GM19023 (cell line): Measurements from ENCODE around the gene JAKMIP3.

Experiments used
- ATAC-seq: cut with Tn5 transposase; IDR thresholded peaks from one replicate; pipeline ENCODE4 v1.9.1; 2021; ENCODE audit warnings: mild to moderate bottlenecking, moderate library complexity; ENCODE audit not compliant: unreplicated experiment

Gene JAKMIP3

DNA sequence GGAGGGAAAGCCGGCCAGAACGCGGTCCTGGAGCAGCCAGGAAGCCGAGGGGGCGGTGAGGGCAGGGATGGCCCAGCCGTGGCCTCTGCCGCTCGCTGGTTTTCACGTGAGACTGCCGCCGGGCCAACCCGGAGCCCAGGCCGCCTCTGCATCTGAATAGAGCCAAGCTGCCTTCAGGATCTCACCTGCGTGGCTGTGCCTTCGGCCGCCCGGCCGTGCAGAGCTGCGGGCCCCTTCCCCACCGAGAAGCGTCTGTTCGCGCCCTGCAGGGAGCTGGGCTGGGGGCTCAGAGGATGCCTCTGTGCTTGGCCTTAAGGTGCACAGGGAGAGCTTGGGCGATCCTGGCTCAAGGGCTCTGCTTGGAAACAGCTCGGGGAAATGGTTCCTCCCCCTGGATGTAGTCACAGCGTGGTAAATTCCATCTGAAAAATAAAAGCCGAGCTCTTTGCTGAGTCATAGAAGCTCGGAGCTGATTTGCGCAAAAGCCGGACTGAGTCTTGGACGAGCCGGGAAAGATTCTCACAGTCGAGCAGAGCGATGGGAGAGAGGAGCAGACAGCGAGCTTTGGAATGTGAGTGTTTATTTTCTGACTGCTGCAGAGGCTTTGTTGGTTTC, at the start of gene JAKMIP3:
JAKMIP3 (plus strand) TSS at position 456 of the 615 bp plus-strand sequence. CDS start 38,863 bp downstream, outside the sequence.
- no peak for ATAC-seq

DNA sequence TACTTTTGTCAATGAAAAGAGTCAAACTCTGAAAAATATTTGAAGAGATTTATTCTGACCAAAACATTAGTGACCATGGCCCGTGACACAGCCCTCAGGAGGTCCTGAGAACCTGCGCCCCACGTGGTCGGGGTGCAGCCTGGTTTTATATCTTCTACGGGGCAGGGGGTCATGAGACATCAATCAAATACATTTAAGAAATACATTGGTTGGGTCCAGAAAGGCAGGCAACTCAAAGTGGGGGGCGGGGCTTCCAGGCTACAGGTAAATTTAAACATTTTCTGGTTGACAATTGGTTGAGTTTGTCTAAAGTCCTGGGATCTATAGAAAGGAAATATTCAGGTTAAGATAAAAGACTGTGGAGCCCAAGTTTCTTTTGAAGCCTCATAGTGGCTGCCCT, 49.2 kb upstream of the JAKMIP3 start:
- no peak for ATAC-seq

DNA sequence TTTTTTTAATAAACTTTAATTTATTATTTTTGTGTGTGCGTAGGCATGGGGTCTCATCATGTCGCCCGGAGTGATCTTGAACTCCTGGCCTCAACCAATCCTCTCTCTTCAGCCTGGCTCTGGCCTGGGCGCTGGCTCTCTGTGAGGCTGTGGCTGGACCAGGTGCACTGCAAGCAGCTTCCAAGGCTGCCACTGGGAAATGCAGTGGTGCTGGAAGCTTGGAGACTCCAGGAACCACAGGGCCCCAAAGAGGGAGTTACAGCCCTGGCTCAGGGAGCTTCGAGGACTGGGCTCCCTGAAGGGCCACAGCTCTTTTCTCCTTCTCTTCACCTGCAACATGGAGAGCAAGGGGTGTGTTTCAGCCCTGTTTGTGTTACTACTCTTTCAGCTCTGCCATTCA, 47.3 kb upstream of the JAKMIP3 start:
- ATAC-seq: no peak

DNA sequence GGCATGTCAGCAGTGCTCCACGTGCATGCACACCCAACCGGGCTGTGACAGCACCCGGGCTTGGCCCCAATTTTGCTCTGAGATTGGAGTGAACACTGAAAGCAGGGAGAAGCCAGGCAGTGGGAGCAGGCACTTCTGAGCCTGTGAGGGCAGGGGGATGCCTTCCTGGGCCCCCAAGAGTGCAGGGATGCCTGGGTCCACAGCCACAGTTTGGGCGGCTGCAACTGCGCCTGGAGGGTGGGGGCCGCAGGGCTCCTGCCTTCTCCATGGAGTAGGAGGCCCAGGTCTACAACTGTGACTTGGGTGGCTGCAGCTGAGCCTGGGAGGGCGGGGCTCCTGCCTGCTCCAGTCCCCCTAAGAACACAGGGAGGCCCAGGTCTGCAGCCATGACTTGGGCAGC, 46.4 kb upstream of the JAKMIP3 start:
- no peak for ATAC-seq

DNA sequence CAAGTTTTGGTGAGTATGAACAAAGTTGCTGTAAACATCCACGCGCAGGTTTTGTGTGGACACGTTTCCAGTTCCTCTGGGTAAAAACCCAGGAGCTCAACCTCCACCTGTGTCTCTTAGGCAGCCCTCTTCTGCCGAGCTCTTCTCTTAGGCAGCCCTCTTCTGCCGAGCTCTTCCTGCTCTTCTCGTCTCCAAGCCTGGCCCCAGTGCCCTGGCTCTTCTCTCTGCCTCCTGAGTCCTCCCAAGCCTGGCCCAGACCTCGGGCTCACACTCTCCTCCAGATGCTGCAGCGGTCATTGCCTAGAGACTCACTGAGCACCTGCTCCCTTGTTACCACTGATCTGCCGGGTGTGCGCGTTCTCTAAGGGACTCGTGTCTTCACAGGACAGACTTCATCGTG, 45.3 kb upstream of the JAKMIP3 start:
- no peak for ATAC-seq

DNA sequence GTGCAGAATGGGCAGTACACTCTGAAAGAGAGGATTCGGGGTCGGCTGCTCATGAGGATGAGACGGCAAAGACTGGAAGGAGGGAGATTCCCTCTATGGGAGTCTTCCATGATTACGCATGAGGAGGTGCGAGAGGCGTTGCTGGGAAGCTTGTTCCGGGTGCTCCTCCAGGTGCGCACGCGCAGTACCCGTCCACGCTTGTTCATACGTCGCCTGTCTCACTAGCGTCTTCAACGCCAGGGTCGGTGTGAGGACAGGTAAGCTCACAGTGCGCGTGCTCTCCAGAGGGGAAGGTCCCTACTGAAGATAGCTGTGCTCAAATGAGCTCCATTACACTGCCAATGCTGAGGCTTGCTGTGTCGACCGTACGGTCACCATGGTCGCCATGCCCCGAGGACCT, 44.7 kb upstream of the JAKMIP3 start:
- no peak for ATAC-seq

DNA sequence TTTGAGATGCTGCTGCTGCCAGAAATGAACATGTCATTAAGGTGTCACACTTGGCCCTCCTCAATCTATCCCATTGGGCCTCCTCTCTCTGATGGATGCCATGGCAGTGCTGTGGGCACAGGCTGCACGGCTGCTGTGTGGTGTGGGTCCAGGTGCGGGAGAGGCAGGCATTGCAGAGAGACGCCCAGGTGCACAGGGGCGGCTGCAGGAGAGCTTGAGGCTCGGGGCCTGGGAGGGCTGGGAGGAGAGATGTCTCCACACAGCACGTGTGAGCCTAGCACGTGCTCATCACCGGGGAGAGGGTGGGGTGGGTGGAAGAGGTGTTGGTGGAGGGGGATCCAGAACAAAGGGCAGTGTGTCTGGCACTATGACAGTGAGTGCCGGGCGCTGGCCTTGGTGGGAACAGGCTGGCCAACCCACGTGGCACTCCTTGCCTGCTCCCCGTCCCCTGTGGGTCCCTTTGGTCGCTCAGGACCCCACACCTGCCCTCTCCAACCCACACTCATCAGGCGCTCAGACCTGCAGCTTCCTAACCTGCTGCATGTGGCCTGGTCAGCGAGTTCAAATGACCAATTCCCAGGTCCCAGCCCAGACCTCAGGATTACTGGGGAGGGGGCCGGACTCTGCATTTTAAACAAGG, 44.1 kb upstream of the JAKMIP3 start:
- ATAC-seq: no peak

DNA sequence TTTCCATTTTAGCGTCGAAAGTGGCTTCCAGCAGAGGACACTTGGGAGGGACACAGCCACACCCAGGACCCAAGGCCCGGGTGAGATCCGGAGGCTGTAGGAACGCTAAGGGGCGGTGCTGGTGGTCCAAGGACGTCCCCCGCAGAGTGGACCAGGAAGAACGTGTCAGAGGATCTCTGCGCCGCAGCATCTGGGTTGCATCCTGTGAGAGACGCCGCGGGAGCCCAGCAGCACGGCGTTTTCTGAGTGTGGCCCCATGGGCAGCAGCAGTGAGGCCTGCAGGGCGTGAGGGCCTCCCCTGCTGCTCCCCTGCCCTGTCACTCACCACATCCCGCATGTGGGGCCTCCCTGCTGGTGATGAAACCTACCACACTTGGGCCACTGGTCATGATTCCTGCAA, 43.5 kb upstream of the JAKMIP3 start:
- ATAC-seq: no peak

DNA sequence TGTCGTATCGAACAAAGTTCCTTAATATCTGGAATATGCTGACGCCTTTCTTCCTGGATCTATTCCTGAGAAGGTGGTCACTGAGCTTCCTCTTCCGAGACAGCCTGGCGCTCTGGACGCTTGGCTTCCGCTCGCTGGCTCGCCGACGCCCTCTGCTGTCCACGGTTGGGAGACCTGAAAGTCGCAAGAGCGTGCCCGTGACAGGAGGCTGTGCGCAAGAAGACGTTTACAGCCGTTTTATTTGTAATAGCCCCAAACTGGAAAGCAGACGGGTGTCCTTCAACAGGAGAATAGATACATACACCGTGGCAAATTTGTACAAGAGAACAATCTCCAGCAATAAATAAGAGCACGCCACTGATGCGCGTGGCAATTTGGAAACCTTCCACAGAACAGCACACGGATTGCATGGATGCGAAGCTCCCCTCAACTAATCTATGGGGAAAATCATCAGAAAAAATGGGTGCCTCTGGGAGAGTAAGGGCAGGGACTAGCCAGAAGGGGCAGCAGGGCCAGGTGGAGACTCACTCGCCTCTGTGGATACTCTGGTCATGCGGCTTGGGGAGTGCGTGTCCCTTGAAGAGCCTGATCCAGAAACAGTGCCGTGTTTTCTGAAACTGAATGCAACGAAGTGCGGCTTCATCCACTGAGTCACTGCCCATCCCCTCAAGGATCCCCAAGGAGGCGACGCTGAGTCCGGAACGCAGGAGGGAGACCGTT, 42.5 kb upstream of the JAKMIP3 start:
- peak; percentile 79 for ATAC-seq

DNA sequence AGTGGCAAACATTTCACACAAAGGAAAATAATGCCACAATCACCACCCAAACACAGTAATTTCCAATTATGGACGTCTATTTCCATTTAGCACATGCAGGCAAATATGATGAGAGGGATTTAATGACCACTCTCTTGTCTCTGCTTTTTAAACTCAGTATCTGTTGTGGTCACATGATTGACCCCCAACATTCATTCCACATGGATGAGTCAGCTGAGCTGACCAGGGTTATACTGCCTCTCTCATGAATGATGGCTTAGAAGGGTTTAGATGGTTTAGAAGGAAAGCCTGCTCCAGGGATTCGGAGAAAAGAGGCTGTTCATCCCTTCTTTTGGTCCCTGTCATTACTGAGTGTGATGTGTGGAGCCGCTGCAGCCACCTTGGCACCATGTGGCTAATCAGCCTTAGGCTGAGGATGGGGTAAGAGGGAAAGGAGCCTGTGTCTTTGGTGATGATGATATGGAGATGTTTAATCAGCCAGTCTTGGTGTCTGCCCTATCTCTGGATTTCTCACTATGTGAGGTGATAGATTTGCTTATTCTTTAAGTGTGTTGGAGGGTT, 38.2 kb upstream of the JAKMIP3 start:
- no peak for ATAC-seq

DNA sequence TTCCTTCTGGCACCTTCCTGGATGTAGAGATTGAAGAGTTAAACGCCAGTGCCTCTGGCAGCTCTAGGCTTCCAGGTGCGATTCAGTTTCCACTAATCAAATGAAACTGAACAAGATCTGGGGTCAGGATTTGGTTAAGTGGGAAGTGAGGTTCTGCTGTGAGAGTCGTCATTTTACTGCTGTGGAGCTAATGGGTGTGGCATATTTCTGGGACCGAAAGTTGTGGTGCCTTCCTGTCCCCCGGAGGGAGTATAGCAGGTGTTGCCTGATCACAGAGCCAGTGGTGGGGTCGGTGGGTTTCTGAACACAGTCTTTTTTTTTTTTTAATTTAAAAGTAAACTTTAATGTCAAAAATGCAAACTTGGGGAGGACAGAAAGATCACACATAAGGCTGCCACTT, 37.0 kb upstream of the JAKMIP3 start:
- no peak for ATAC-seq

DNA sequence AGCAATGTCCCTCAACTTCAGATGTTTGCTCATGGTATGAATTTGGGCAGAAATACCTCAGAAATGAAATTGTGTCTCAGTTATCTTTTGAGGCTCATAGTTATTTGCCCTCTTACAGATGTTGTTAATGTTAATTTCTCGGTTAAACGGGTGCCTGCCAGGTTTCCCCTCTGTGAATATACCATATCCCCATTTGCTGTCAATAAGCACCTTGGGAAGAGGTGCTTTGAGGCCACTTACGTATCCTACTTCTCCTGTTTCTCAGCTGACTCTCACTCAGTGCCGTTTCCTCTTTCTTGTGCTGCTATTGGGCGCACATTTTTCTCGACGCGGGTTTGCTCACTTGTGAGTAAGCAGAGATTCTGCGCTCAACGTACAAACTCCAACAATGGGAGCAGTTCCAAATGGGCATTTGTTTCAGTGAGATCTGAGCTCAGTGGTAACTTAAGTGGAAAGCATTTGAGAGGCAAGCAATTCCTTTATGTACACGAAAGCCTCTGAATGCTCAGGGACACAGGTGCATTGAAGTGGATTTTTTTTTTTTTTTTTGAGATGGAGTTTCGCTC, 34.8 kb upstream of the JAKMIP3 start:
- no peak for ATAC-seq

DNA sequence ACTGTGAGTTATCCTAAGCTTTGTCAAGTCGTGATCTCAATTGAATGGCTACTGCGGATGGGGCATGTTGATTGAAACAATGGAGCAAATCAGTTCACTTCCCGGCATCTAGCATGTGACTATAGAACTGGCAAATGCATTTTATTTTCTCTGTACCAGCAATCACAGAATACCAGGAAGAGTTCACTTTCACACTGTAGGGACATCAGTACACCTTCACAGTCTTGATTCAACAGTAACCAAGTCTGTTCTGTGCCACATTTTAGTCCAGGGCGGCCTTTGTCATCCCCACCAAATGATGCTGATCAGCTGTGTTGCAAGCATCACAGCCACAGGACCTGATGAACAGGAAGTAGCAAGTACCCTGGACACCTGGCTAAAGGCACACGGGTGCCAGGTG, 32.1 kb upstream of the JAKMIP3 start:
- ATAC-seq: no peak

DNA sequence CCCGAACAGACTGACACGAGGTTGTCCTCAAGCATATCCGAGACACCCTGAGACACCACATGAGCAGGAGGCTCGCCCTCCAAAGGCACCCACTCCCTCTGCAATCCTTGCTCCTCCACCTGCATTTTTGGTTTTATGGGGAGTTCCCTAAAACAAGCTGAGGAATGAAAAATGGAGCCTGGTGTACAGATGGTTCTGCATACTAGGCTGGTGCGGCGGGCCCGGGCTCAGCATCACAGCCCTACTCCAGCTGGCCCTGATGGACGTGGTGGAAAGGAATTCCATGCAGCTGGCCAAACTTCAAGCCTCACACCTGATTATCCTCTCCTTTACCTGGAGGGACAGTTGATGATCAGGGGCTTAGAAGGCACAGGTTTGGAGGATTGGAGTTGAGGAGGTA, 30.3 kb upstream of the JAKMIP3 start:
- no peak for ATAC-seq

DNA sequence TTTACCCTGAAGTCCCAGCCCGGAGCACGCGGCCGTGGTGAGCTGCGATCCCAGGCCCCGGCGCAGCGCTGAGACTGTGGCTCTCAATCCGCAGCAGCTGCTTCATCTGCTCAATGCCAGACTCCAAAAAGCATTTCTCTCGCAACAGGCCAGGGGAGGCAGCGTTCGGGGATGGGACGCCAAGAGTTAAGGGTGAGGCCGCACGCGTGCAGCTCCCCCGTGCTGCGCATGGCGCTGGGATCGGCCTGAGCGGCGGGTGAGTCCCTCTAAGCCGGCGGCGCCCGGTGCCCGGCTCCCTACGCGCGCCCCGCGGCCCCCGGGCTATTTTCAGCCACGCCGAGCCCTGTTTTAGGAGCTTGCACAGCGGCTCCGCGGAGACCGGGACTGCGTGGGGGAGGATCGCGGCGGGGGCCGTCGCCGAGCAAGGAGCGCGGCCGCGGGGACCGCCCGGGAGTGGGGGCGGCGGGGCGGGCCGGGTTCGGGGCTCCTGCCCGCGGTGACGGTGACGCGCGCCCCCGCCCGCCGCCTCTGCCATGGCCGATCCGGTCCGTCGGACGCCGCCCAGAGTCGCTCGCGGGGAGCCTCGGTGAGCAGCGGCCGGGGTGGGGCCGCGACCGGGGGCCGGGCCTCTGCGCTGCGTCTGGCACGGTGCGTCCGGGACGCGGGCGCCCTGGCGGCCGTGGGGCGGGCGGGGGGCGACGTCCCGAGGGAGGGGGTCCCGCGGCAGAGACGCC, 29.4 kb upstream of the JAKMIP3 start:
- no peak for ATAC-seq

DNA sequence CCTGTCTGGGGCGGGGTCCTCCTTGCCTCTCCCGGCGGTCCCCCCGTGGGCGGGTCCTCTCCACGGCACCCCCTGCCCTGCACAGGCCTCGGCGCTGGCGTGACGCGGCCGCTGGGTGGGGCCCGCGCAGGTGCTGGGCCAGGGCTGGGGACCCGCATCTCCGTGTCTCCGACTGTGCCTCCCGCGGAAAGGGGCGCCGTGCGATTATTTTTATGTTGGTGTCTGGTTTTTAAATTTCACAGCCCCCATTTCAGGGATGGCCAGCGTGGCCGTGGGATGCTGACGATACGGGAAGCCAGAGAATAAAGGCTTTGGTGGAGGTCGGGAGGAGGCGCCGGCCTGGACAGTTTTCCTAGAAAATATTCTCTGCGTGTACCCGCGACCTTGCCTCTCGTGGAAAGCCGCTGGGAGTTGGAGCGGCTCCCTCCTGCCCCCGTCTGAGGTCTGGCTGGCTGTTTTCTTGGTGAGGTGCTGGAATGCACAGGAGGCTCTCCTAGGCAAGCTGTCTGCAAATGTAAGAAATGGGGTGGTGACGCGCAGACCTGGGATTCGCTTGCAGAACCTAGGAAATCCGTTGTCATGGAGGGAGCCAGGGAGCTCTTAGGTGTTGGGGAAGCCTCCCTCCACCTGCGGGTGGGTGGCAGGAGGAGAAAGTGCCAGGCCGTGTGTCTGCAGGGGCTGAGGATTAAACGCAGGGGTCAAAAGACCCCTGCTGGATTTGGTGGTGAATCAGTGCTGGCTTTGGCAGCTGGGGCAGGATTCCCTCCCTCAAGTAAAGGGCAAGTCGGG, 28.7 kb upstream of the JAKMIP3 start:
- no peak for ATAC-seq

DNA sequence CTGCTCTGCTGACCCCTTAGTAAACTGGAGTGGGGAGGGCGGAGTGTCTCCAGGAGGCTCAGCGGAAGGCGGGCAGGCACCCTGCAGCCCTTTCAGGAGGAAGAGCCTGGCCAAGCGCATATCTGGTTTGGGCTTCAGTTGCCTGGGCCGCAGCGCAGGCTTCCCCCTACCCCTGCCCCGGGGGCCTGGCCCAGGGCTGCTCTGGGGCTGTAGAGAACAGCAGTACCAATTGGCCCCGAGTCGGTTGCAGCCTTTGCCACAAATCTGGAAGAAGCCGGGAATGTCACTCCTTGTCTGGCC, 28.1 kb upstream of the JAKMIP3 start:
- no peak for ATAC-seq

DNA sequence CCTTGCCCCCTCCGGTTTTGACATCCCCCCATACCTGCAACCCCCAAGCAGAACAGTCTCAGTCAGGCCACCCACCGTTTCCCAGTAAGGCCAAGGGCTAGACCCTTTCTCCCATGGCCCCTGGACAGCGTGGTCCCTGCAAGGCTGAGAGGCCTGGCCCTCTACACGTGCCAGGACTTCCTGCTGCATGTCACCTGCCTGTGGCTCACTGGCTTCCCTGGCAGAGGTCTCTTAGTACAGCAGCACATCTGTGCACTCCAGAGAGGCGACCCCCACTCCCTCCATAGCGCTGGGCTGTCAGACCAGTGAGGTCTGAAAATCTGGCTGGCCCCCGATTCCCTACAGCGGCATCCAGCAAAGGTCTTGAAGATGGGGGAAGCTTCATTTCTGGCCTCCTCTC, 26.4 kb upstream of the JAKMIP3 start:
- no peak for ATAC-seq

DNA sequence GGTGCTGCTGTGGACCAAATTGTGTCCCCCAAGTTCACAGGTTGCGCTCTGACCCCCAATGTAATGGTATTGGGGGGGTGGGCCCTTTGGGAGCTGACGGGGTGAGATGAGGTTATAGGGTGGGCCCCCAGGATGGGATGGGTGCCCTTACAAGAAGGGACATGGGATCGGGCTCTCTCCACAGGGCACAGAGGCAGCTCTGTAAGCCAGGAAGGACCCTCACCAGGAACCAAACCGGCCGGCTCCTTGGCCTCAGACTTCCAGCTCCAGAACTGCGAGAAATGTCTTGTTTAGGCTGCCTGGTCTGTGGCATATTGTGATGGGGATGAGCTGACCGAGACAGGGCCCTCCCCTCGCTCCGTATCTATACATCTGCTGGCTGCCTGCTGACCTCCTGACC, 25.7 kb upstream of the JAKMIP3 start:
- no peak for ATAC-seq

DNA sequence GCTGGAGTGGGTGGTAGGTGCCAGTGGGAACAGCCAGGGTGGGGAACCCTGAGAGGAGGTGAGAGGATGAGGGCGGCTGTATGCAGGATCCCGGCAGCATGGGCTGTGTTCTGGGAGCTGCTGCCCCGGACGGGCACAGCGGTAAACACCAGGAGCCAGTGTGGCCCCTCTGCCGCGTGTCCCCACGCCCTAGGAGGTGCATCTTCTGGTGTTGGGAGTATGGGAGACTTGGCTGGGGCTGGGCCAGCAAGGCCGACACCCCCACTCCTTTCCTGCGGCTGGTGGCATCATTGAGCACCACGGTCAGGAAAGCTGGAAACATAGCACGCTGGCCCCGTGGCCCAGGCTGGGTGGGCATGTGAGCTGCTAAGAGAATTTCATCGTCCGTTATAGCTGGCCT, 24.4 kb upstream of the JAKMIP3 start:
- ATAC-seq: no peak
